ENCODE results near the gene CDC42BPA. TPM values are rescaled to one million over a fixed set of nuclear protein-coding genes. Genes with fewer than 3 reads are reported as not detected.

CDC42BPA gene
- polyA plus RNA-seq, 1 of the 3 experiments (the other 2 are of a cell fraction), result 6.8 TPM

- Histone ChIP-seq H3K9me3 (no peaks in the 10 kb centered on the region), H3K27ac (ENCODE audit: low read depth in 2 of 2, low read length in 1 of 2) (no peak overlapping the region), H3K27me3 (ENCODE audit: insufficient read depth) (no peaks in the 10 kb centered on the region), H3K9me2 (no peaks in the 10 kb centered on the region), H3K9ac (no peak overlapping the region), H3F3A (replicated peaks; ENCODE audit: insufficient read depth) (no peaks in the 10 kb centered on the region), H3K4me3 (ENCODE audit: low read depth in 2 of 2, low read length in 1 of 2) (no peak overlapping the region), H3K79me2 (ENCODE audit: insufficient read depth) (no peaks in the 10 kb centered on the region), H3K4me2 (no peak overlapping the region), H2AFZ (ENCODE audit: low read depth) (no peak overlapping the region), H3K36me3 (replicated peaks in 1 of 2; ENCODE audit: control insufficient read depth in 1 of 2, insufficient read depth in 2 of 2, low read length in 1 of 2) (peaks cover 20 to 22% of the 10 kb centered on the region in 2 experiments), H4K20me1 (ENCODE audit: insufficient read depth) (no peaks in the 10 kb centered on the region), H3K4me1 (ENCODE audit: control insufficient read depth in 1 of 2, insufficient read depth in 2 of 2, low read depth in 1 of 2, low read length in 1 of 2) (no peaks in the 10 kb centered on the region)
- DNase-seq, result no peak
- no peak for TF ChIP-seq USF1 (IDR thresholded peaks at IDR 0.05; ENCODE audit: borderline replicate concordance, low read depth)
- TF ChIP-seq FOXJ3 (CRISPR knock-in tag; IDR thresholded peaks at IDR 0.05), result no peak
- TF ChIP-seq RAD21 (IDR thresholded peaks at IDR 0.05; ENCODE audit: low read length), result no peak
- TF ChIP-seq YY1 (IDR thresholded peaks at IDR 0.05; ENCODE audit: low read depth), result no peak
- TF ChIP-seq POLR2AphosphoS5 (IDR thresholded peaks at IDR 0.05; ENCODE audit: low read depth, low read length), result no peak
- TF ChIP-seq TAF1 (IDR thresholded peaks at IDR 0.05; ENCODE audit: borderline replicate concordance, low read depth, low read length), result no peak
- TF ChIP-seq MXI1 (IDR thresholded peaks at IDR 0.05; ENCODE audit: low read depth, low read length), result no peak
- no peak for TF ChIP-seq REST (IDR thresholded peaks at IDR 0.05; ENCODE audit: low read depth, low read length)
- no peak for TF ChIP-seq GABPA (IDR thresholded peaks at IDR 0.05; ENCODE audit: low read depth)
- TF ChIP-seq RCOR1 (IDR thresholded peaks at IDR 0.05; ENCODE audit: low read length), result no peak
- no peak for TF ChIP-seq EP300 (IDR thresholded peaks at IDR 0.05; ENCODE audit: borderline replicate concordance in 1 of 2, low read depth in 1 of 2, low read length in 1 of 2)
- TF ChIP-seq CTCF (IDR thresholded peaks at IDR 0.05), result no peak
- TF ChIP-seq CHD2 (IDR thresholded peaks at IDR 0.05; ENCODE audit: low read length, partially characterized antibody), result no peak
- ChIA-PET POLR2A (no interaction called here), CTCF (interaction anchor here (1.0 kb wide), 1 partner anchor 9 kb away, joined by 3 read pairs; no protein-coding TSS in a partner anchor)
- 97% methylated on average over 2 of the region's 2 CpGs for WGBS (ENCODE audit: low lambda C conversion rate)
Measured at GRCh38 chr1:227062306-227062705, 256.0 kb downstream of the CDC42BPA start.
